ENCODE results near the gene CHTF8. TPM values are rescaled to one million over a fixed set of nuclear protein-coding genes. Genes with fewer than 3 reads are reported as not detected.

Gene CHTF8
- polyA plus RNA-seq, 6 donors from 2014 or later, result 182 to 277 (median 241) TPM

GRCh38 chr16:69106491-69107315 lies 25.7 kb downstream of the CHTF8 start:
- Mint-ChIP-seq H3K27ac (peak overlapping the region in 1 of 6 donors; percentile 56), H3K27me3 (peaks cover 19 to 61% (median 47%) of the 10 kb centered on the region in 3 donors), H3K36me3 (peaks cover 3 to 7% of the 10 kb centered on the region in 2 donors), H3K4me3 (peak overlapping the region in 7 of 8 donors; percentile 50 to 81 (median 71)), H3K4me1 (peaks cover 16 to 23% (median 18%) of the 10 kb centered on the region in 3 donors), H3K9me3 (no peaks in the 10 kb centered on the region)
- ATAC-seq (ENCODE audit: low read depth in 2 of 2) (no peak), DNase-seq (no peak)

DNA sequence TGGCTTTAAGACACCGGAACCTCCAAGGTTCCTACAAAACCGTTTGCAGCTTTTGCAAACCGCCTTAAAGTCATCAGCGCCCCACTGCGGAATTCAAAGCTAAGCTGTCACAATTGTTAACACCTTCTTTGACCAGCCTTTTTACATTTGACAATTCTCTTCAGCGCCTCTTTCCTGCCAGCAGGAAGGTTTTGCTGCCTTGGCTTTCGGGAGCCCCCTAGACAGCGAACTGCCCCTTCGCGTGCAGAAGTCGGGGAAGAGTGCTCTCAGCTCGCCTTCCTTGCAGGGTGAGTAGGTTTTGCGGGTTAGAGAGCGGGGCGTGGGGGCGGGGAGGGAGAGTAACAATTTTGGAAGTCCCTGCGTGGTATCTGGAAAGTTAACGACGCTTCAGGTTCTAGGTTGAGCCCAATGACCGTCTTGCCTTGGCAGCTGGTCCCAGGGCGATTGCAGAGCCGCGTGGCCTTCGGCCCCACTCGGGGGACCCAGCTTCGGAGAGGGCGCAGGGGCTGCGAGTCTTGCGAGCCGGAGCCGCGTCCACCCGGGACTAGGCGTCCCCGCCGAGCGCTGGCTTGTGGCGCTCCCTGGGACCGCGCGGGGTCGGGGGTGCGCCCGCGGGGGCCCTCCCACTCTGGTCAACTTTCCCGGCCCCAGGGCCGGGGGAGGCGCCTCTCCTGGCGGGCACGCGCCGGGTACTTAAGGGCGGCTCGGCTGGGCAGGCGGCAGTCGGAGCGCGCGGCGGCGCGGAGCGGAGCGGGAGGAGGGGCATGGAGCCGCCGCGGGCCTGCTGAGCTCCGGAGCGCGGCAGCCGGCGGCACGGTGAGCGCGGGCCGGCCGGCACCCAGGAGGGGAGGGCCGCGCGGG lies 26.7 kb downstream of the CHTF8 start, which contains the start of gene HAS3:
Gene HAS3 (plus strand): TSS at position 153 of the 861 bp plus-strand sequence. CDS start 3,743 bp downstream, outside the sequence.
- Mint-ChIP-seq H3K27ac (peak within 1 kb of the TSS in 2 of 6 donors; percentile 40 to 66), H3K4me1 (peaks cover 16 to 23% (median 18%) of the 10 kb centered on the region in 3 donors), H3K4me3 (peak within 1 kb of the TSS; percentile 67 to 93 (median 88)), H3K27me3 (peaks cover 22 to 61% (median 53%) of the 10 kb centered on the region in 3 donors), H3K9me3 (no peaks in the 10 kb centered on the region), H3K36me3 (peaks cover 3 to 7% of the 10 kb centered on the region in 2 donors)
- DNase-seq, result no peak
- ATAC-seq (ENCODE audit: low read depth in 2 of 2), result peak; percentile 74

DNA sequence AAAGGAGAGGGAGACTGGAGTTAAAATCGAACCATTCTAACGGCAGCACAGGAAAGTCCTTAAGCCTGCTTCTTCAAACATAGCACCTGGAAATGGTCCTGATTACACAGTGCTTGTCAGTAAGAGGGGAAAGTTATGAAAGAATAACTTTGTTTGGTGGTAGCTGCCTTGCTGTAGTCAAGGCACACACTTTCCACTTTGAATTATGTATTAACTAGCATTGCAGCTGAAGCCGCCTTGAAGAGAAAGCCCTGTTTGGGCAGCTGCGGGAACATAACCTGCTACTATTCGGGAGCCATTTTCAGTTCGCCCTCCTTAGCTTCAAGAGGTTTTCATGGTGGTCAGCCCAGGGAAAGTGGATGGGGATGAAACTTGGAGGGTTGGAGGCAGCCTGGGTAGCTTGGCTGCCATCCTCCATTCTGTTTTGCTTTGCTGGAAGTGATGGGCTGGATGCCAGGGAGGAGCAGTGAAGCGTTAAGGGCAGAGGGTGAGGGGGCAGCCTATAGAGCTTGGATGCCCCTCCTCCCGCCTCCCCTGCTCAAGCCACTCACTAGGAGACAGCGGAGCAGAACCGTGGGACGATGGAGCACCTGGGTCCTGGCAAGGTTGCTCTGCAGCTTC lies 32.2 kb downstream of the CHTF8 start:
- peaks cover 1 to 4% (median 2%) of the 10 kb centered on the region in 3 donors for H3K4me1 Mint-ChIP-seq
- no peaks in the 10 kb centered on the region for H3K36me3 Mint-ChIP-seq
- H3K4me3 Mint-ChIP-seq, result no peak overlapping the region
- no peak for ATAC-seq (ENCODE audit: low read depth in 2 of 2)
- DNase-seq, result no peak
- H3K27ac Mint-ChIP-seq, result peak overlapping the region in 1 of 6 donors; percentile 86
- H3K9me3 Mint-ChIP-seq, result no peaks in the 10 kb centered on the region
- peaks cover 5 to 30% (median 25%) of the 10 kb centered on the region in 3 donors for H3K27me3 Mint-ChIP-seq

DNA sequence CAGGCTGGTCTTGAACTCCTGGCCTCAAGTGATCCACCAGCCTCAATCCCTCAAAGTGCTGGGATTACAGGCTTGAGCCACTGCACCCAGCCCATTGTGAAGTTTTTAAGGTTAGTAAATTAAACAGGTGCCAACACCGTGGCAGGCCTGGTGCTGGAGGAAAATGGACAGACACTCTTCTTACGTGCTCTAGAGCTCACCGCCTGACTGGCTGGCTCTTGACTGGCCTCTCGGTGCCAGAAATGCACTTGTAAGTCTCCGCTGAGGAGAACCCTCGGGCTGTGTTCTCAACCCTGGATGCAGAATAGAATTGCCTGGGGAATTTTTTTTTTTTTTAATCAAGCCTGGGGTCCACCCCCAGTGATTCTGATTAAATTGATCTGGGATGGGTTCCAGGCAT lies 37.2 kb downstream of the CHTF8 start:
- no peak overlapping the region for H3K27ac Mint-ChIP-seq
- H3K4me1 Mint-ChIP-seq, result peaks cover 0 to 8% (median 6%) of the 10 kb centered on the region in 3 donors
- no peaks in the 10 kb centered on the region for H3K36me3 Mint-ChIP-seq
- no peak overlapping the region for H3K4me3 Mint-ChIP-seq
- no peak for ATAC-seq (ENCODE audit: low read depth in 2 of 2)
- no peaks in the 10 kb centered on the region for H3K9me3 Mint-ChIP-seq
- DNase-seq, result no peak
- H3K27me3 Mint-ChIP-seq, result no peaks in the 10 kb centered on the region

GRCh38 chr16:69094501-69094900 lies 37.9 kb downstream of the CHTF8 start:
- no peaks in the 10 kb centered on the region for H3K36me3 Mint-ChIP-seq
- H3K4me3 Mint-ChIP-seq, result no peak overlapping the region
- ATAC-seq (ENCODE audit: low read depth in 2 of 2) (no peak), DNase-seq (no peak)
- no peaks in the 10 kb centered on the region for H3K9me3 Mint-ChIP-seq
- no peak overlapping the region for H3K27ac Mint-ChIP-seq
- no peaks in the 10 kb centered on the region for H3K27me3 Mint-ChIP-seq
- H3K4me1 Mint-ChIP-seq, result peaks cover 0 to 8% (median 6%) of the 10 kb centered on the region in 3 donors

DNA sequence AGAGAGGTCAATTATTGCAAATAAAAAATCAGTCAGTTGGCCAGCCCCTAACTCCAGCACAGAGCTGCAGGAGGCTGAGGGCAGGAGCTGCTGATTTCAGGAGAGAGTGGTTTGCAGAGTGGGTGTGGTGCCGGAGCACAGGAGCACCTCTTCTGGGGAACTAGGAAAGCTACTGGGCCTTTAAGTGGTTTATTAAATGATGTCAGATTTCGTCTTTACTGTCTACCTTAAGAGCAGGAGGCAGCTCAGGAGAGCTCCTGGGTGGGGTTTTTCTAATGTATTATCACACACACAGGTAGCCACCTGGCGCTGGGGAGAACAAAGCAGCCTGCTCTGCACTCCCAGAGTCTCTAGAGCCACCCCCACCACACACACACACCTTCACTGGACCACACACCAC lies 38.4 kb downstream of the CHTF8 start:
- no peaks in the 10 kb centered on the region for H3K9me3 Mint-ChIP-seq
- H3K36me3 Mint-ChIP-seq, result no peaks in the 10 kb centered on the region
- no peaks in the 10 kb centered on the region for H3K27me3 Mint-ChIP-seq
- ATAC-seq (ENCODE audit: low read depth in 2 of 2) (no peak), DNase-seq (no peak)
- no peak overlapping the region for H3K27ac Mint-ChIP-seq
- peaks cover 0 to 8% (median 6%) of the 10 kb centered on the region in 3 donors for H3K4me1 Mint-ChIP-seq
- H3K4me3 Mint-ChIP-seq, result no peak overlapping the region

DNA sequence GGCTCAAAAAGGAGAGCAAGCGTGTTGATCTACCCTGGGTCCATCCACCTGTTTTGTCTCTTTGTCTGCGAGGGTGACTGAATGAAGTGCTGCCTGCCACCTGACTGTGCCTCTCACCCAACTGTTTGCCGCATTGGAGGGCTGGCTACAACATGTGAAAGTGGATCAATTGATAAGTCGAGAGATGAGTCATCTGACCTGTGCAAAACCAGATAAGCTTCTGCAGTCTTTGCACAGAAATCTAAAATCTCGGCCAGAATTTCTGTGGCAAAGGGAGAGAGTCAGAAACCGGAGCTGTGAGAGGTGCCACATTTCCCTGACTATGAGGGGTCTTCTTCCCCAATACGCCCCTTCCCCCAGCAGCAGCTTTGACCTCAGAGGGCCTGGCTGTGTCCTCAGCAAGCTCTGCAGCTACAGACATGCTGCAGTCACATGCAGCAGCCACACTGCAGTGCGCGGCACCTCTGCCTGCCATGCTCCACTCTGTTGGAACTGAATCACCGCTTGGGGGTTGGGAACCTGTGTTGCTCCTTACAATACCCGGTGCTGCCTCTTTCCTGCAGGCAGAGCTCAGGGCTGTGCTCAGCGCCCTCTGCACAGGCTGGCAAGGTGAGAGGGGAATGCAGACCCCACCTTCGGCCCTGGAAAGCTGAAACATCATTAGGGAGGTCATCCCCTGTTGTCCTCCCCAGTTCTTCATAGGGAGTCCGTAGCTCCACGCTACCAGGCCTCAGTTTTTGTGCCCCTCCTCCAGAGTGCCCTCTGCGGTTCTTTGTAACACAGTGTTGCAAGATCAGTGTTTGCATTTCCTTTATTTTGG lies 43.1 kb downstream of the CHTF8 start:
- Mint-ChIP-seq H3K36me3 (peaks cover 7 to 10% of the 10 kb centered on the region in 2 donors), H3K27ac (peak overlapping the region in 3 of 6 donors; percentile 52 to 66 (median 55)), H3K27me3 (no peaks in the 10 kb centered on the region), H3K4me1 (peaks cover 0 to 3% (median under 1%) of the 10 kb centered on the region in 3 donors), H3K4me3 (no peak overlapping the region), H3K9me3 (no peaks in the 10 kb centered on the region)
- ATAC-seq (ENCODE audit: low read depth in 2 of 2) (no peak), DNase-seq (no peak)

DNA sequence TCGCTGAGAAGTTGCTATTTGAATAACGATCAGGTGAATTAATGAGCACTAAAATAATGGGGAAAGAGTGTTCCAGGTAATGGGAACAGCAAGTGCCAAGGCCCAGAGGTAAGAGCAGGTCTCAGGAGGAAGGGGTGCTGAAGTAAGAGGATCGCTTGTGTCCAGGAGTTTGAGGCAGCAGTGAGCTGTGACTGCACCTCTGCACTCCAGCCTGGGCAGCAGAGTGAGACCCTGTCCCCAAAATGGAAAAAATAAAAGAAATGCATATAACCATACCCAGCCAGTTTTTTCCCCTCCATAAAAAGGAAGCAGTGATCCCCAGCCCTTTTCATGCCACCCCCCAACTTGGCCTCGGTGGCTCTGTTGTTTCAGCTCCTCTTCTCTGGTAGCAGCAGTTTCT lies 43.7 kb downstream of the CHTF8 start:
- ATAC-seq (ENCODE audit: low read depth in 2 of 2), result no peak
- no peak overlapping the region for H3K4me3 Mint-ChIP-seq
- H3K36me3 Mint-ChIP-seq, result peaks cover 7 to 15% of the 10 kb centered on the region in 2 donors
- no peaks in the 10 kb centered on the region for H3K9me3 Mint-ChIP-seq
- H3K4me1 Mint-ChIP-seq, result no peaks in the 10 kb centered on the region
- no peaks in the 10 kb centered on the region for H3K27me3 Mint-ChIP-seq
- peak overlapping the region in 1 of 6 donors; percentile 55 for H3K27ac Mint-ChIP-seq
- no peak for DNase-seq

DNA sequence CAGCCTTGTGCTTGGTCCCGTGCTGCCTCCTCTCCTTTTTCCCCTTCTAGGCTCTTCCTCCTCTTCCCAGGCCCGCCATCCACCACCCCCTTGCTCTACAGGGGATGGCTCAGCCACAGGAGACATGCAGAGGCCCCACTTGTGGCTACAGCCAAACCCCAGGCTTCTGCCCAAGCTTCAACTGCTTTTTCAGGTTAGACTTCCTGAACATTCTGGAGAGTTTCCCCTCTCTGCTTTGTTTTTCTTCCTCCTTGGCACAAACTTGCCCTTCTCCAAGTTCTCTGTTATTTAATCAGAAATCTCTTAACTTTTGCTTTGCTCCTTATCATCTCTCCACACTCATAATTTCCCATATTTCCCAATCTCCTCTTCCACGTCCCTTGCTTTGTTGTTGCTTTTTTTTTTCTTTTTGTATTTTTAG lies 45.2 kb downstream of the CHTF8 start:
- Mint-ChIP-seq H3K4me3 (no peak overlapping the region), H3K27ac (peak overlapping the region in 1 of 6 donors; percentile 8), H3K4me1 (no peaks in the 10 kb centered on the region), H3K27me3 (no peaks in the 10 kb centered on the region), H3K9me3 (no peaks in the 10 kb centered on the region), H3K36me3 (peaks cover 7 to 18% of the 10 kb centered on the region in 2 donors)
- DNase-seq (no peak), ATAC-seq (ENCODE audit: low read depth in 2 of 2) (no peak)

GRCh38 chr16:69085032-69085695 lies 47.2 kb downstream of the CHTF8 start:
- H3K4me1 Mint-ChIP-seq, result no peaks in the 10 kb centered on the region
- peaks cover 7 to 18% of the 10 kb centered on the region in 2 donors for H3K36me3 Mint-ChIP-seq
- peak overlapping the region in 2 of 6 donors; percentile 47 to 59 for H3K27ac Mint-ChIP-seq
- H3K4me3 Mint-ChIP-seq, result no peak overlapping the region
- no peaks in the 10 kb centered on the region for H3K27me3 Mint-ChIP-seq
- H3K9me3 Mint-ChIP-seq, result no peaks in the 10 kb centered on the region
- DNase-seq, result no peak
- no peak for ATAC-seq (ENCODE audit: low read depth in 2 of 2)

GRCh38 chr16:69084289-69084688 lies 48.1 kb downstream of the CHTF8 start:
- Mint-ChIP-seq H3K27me3 (no peaks in the 10 kb centered on the region), H3K4me3 (no peak overlapping the region), H3K4me1 (no peaks in the 10 kb centered on the region), H3K9me3 (no peaks in the 10 kb centered on the region), H3K27ac (no peak overlapping the region), H3K36me3 (peaks cover 7 to 18% of the 10 kb centered on the region in 2 donors)
- no peak for DNase-seq
- no peak for ATAC-seq (ENCODE audit: low read depth in 2 of 2)

DNA sequence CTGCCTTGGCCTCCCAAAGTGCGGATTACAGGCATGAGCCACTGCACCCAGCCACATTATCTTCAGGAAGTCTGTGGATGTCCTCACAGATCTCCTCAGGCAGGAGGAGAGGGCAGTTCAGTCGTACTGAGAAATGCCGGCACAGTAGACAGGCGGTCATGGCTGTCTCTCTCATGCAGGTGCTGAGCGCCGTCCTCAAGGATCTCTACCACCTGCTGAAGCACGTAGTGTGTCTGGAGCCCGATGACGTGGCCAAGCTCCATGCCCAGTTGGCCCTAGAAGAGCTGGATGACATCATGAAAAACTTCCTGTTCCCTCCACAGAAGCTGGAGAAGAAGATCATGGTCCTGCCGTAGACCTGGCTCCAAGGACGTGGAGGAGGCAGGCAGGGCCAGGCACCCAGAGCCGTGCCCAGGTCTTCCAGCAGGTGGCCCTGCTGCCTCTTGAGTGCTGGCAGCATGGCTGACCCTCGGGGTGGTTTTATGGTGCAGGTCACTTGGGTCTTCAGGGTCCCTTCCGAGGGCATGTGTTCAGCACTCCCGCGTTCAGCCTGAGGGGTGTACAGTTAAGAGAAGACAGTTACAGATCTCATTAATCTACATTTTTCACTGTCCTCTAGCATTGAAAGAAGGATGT lies 49.0 kb downstream of the CHTF8 start:
- no peak overlapping the region for H3K4me3 Mint-ChIP-seq
- no peaks in the 10 kb centered on the region for H3K27me3 Mint-ChIP-seq
- DNase-seq (no peak), ATAC-seq (ENCODE audit: low read depth in 2 of 2) (no peak)
- H3K9me3 Mint-ChIP-seq, result no peaks in the 10 kb centered on the region
- H3K36me3 Mint-ChIP-seq, result peaks cover 7 to 21% of the 10 kb centered on the region in 2 donors
- H3K27ac Mint-ChIP-seq, result peak overlapping the region in 1 of 6 donors; percentile 67
- H3K4me1 Mint-ChIP-seq, result peaks cover 0 to under 1% (median 0%) of the 10 kb centered on the region in 3 donors

Measured in naive B cell (primary cell).